Vagina (tissue), 2 donors: ENCODE data around the gene ATP11B.

Source experiments
- POLR2A ChIP-seq, 2 donors: fragments of 450-650 bp; IDR thresholded peaks; one replicate each; pipeline ENCODE4 v1.6.1; 2017; ENCODE audit warnings: antibody characterized with exemption in 2 of 2, mild to moderate bottlenecking in 2 of 2, moderate library complexity in 2 of 2
- POLR2AphosphoS5 ChIP-seq, 2 donors: sonication (generic); formaldehyde crosslinking; IDR thresholded peaks; one replicate each; pipeline ENCODE4 v1.9.0; 2017; ENCODE audit warnings: antibody characterized with exemption in 2 of 2, mild to moderate bottlenecking in 2 of 2, low read depth in 1 of 2; ENCODE audit not compliant: insufficient read depth in 1 of 2
- TF ChIP-seq, protein P1 (sequence below), 3 experiments: fragments of 450-650 bp in 2 of 3; fragments of 200-600 bp in 1 of 3; sonication (generic) in 1 of 3; IDR thresholded peaks; one replicate each; pipeline ENCODE4 v1.5.1; 2017 to 2019; ENCODE audit warnings: antibody characterized with exemption in 3 of 3, mild to moderate bottlenecking in 2 of 3, moderate library complexity in 2 of 3

DNA sequence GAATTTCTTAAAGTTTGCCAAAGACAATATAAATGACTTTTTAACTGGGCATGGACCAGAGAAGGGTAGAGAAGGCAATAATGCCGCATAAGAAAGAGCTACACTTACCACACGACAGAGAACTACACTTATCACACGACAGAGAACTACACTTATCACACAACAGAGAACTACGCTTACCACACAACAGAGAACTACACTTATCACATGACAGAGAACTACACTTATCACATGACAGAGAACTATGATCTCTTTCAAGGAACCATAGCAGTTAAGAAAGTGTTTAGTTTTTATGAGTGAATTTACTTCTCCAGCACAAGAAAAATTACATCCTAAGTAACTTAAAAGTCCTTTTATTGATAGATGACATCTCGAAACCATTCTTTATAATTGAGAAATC, 155.0 kb downstream of the ATP11B start:
- TF ChIP-seq POLR2A (IDR thresholded peaks at IDR 0.05) (no peak), POLR2AphosphoS5 (IDR thresholded peaks at IDR 0.05; ENCODE audit: insufficient read depth in 1 of 2, low read depth in 1 of 2) (no peak)
- TF ChIP-seq, protein P1, sequence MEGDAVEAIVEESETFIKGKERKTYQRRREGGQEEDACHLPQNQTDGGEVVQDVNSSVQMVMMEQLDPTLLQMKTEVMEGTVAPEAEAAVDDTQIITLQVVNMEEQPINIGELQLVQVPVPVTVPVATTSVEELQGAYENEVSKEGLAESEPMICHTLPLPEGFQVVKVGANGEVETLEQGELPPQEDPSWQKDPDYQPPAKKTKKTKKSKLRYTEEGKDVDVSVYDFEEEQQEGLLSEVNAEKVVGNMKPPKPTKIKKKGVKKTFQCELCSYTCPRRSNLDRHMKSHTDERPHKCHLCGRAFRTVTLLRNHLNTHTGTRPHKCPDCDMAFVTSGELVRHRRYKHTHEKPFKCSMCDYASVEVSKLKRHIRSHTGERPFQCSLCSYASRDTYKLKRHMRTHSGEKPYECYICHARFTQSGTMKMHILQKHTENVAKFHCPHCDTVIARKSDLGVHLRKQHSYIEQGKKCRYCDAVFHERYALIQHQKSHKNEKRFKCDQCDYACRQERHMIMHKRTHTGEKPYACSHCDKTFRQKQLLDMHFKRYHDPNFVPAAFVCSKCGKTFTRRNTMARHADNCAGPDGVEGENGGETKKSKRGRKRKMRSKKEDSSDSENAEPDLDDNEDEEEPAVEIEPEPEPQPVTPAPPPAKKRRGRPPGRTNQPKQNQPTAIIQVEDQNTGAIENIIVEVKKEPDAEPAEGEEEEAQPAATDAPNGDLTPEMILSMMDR (IDR thresholded peaks at IDR 0.05): no peak
